Endothelial cell of umbilical vein (primary cell): Measurements from ENCODE around the gene SLC19A1. TPM values are rescaled to one million over a fixed set of nuclear protein-coding genes. Genes with fewer than 3 reads are reported as not detected.

ENCODE experiments used
- BruUV-seq: library from RNA; stranded (reverse); fragments of 400-500 nt; replicated peaks from 2 replicates; lab custom pipeline; 2021; lab: Mats Ljungman, UMichigan
- CTCF ChIA-PET: fragments of 300-600, 350-600 bp; sonication (Branson Sonifier 250); formaldehyde crosslinking; loops from one replicate; lab custom pipeline; 2021; ENCODE audit warnings: antibody characterized with exemption, inconsistent platforms; lab: Charles Lee
- POLR2A ChIA-PET: fragments of 300-600, 350-600 bp; sonication (Branson Sonifier 250); formaldehyde crosslinking; loops from one replicate; lab custom pipeline; 2021; ENCODE audit warnings: antibody characterized with exemption, inconsistent platforms; lab: Charles Lee
- DNase-seq: peaks from one replicate; pipeline ENCODE4 v3.0.0-alpha.2; 2011; ENCODE audit warnings: low read depth, low spot score
- FAIRE-seq: peaks from 2 replicates; lab custom pipeline; 2011; peaks lifted over from hg19 to GRCh38; lab: Jason Lieb, UNC
- H2AFZ ChIP-seq: 2 replicates; pipeline ENCODE4 v1.6.0; 2012; ENCODE audit warnings: low read depth, low read length, control low read depth, inconsistent platforms
- H3K27ac ChIP-seq: 2 replicates; pipeline ENCODE4 v1.5.1; 2011; ENCODE audit warnings: low read depth, mild to moderate bottlenecking, control low read depth, low read length, moderate library complexity; ENCODE audit not compliant: insufficient read depth
- H3K27me3 ChIP-seq, 2 experiments: 2 replicates each; pipeline versions ENCODE4 v1.6.0 to v1.6.1; 2011; ENCODE audit warnings: low read length in 2 of 2, mixed read lengths in 1 of 2; ENCODE audit not compliant: control insufficient read depth in 2 of 2, insufficient read depth in 2 of 2
- H3K36me3 ChIP-seq, 2 experiments: 2 replicates in 1 of 2; 3 replicates in 1 of 2; pipeline ENCODE4 v1.5.1; 2011; ENCODE audit warnings: low read length in 2 of 2, mild to moderate bottlenecking in 1 of 2, moderate library complexity in 1 of 2; ENCODE audit not compliant: control insufficient read depth in 2 of 2, insufficient read depth in 2 of 2; ENCODE audit errors: extremely low read depth in 1 of 2
- H3K4me1 ChIP-seq: 3 replicates; pipeline ENCODE4 v1.5.1; 2011; ENCODE audit warnings: mild to moderate bottlenecking, low read length; ENCODE audit not compliant: control insufficient read depth, insufficient read depth; ENCODE audit errors: extremely low read depth
- H3K4me2 ChIP-seq: 2 replicates; pipeline ENCODE4 v1.6.1; 2011; ENCODE audit warnings: low read length, control low read depth, mixed read lengths; ENCODE audit not compliant: insufficient read depth
- H3K4me3 ChIP-seq, 3 experiments: fragments of 200-600 bp in 1 of 3; sonication (generic), shearing (Covaris generic) in 1 of 3; replicated peaks in 1 of 3; 2 replicates each; pipeline ENCODE4 v1.5.1; 2011 to 2016; ENCODE audit warnings: control low read depth in 3 of 3, low read length in 3 of 3, mild to moderate bottlenecking in 2 of 3, inconsistent platforms in 1 of 3, low read depth in 1 of 3, moderate library complexity in 1 of 3; ENCODE audit not compliant: insufficient read depth in 1 of 3
- H3K79me2 ChIP-seq: 2 replicates; pipeline ENCODE4 v1.6.0; 2012; ENCODE audit warnings: low read length, inconsistent platforms; ENCODE audit not compliant: control insufficient read depth, insufficient read depth
- H3K9ac ChIP-seq: replicated peaks from 2 replicates; pipeline ENCODE3; 2011; ENCODE audit warnings: low read length, control low read depth; ENCODE audit not compliant: insufficient read depth; ENCODE audit errors: extremely low read depth
- H3K9me1 ChIP-seq: replicated peaks from 3 replicates; pipeline ENCODE4 v1.6.0; 2011; ENCODE audit warnings: mild to moderate bottlenecking, low read length; ENCODE audit not compliant: control insufficient read depth, insufficient read depth; ENCODE audit errors: extremely low read depth
- H3K9me3 ChIP-seq: replicated peaks from 2 replicates; pipeline ENCODE4 v1.5.1; 2012; ENCODE audit warnings: low read length, inconsistent platforms; ENCODE audit not compliant: control insufficient read depth, insufficient read depth
- H4K20me1 ChIP-seq: replicated peaks from 2 replicates; pipeline ENCODE3; 2011; ENCODE audit warnings: mild to moderate bottlenecking, low read length; ENCODE audit not compliant: control insufficient read depth, insufficient read depth; ENCODE audit errors: extremely low read depth
- CTCF ChIP-seq, 2 donors: IDR thresholded peaks; 1 replicate in 1 of 2; 2 replicates in 1 of 2; pipeline ENCODE4 v1.5.1; 2011; ENCODE audit warnings: low read length in 2 of 2, mild to moderate bottlenecking in 2 of 2, moderate library complexity in 2 of 2, control low read depth in 1 of 2, inconsistent platforms in 1 of 2, low read depth in 1 of 2; ENCODE audit not compliant: insufficient read depth in 1 of 2; ENCODE audit errors: extremely low read depth in 1 of 2
- EZH2 ChIP-seq: IDR thresholded peaks from 2 replicates; pipeline ENCODE4 v1.6.1; 2012; ENCODE audit warnings: borderline replicate concordance, low read depth, mild to moderate bottlenecking, moderate library complexity, low read length, inconsistent platforms; ENCODE audit not compliant: severe bottlenecking
- FOS ChIP-seq: IDR thresholded peaks from 2 replicates; pipeline ENCODE4 v1.6.1; 2011; ENCODE audit warnings: mild to moderate bottlenecking, low read length, moderate library complexity, borderline replicate concordance; ENCODE audit not compliant: insufficient read depth
- GATA2 ChIP-seq: IDR thresholded peaks from 2 replicates; pipeline ENCODE4 v1.7.0; 2011; ENCODE audit warnings: low read depth, mild to moderate bottlenecking, moderate library complexity, mixed read lengths, low read length; ENCODE audit not compliant: insufficient read length, insufficient read depth
- JUN ChIP-seq: IDR thresholded peaks from 2 replicates; pipeline ENCODE4 v1.6.1; 2011; ENCODE audit warnings: borderline replicate concordance, low read depth; ENCODE audit not compliant: insufficient read length, insufficient read depth
- MAX ChIP-seq: IDR thresholded peaks from 2 replicates; pipeline ENCODE4 v1.6.1; 2011; ENCODE audit not compliant: insufficient read depth, insufficient read length
- MYC ChIP-seq: IDR thresholded peaks from one replicate; pipeline ENCODE4 v1.6.1; 2011; ENCODE audit warnings: mild to moderate bottlenecking, low read depth, low read length
- POLR2A ChIP-seq: IDR thresholded peaks from 2 replicates; pipeline ENCODE4 v1.6.1; 2012; ENCODE audit warnings: low read depth, mild to moderate bottlenecking, control low read depth, low read length
- POLR2AphosphoS5 ChIP-seq: IDR thresholded peaks from 2 replicates; pipeline ENCODE4 v1.6.1; 2012; ENCODE audit warnings: low read depth, mild to moderate bottlenecking, control low read depth, low read length, moderate library complexity; ENCODE audit not compliant: insufficient read depth
- dilution Hi-C: fragments of 300-500 bp; cut with MboI; formaldehyde crosslinking; loops from one replicate; pipeline ENCODE4 v1.15.0; 2019; ENCODE audit warnings: low sequenced_read_pairs; ENCODE audit not compliant: extremely low pct_ligation_motif_present
- intact Hi-C: fragments of 100-400 bp; cut with micrococcal nuclease; formaldehyde crosslinking; loops from one replicate; pipeline ENCODE4 v1.10.0; 2022
- polyA plus RNA-seq, 4 experiments: library from polyadenylated mRNA; depleted of rRNA in 3 of 4; stranded (reverse) in 3 of 4; unstranded in 1 of 4; fragments of >200 nt; gene quantifications; 2 replicates each; pipeline versions ENCODE4 v1.2.1 to v1.2.3, GENCODE V29; 2011 to 2012; ENCODE audit warnings: missing spikeins in 1 of 4
- total RNA-seq: library from RNA; stranded (reverse); gene quantifications from 2 replicates; pipeline ENCODE4 v1.2.3, GENCODE V29; 2021

Gene SLC19A1
- total and polyA plus RNA-seq, 2 donors (not counting 3 experiments of a cell fraction or from before 2014, with no cell fraction given) = 36.3 to 54.6 TPM

GRCh38 chr21:45523411-45524101 lies 18.7 kb downstream of the SLC19A1 start:
- no peaks in the 10 kb centered on the region for H4K20me1 ChIP-seq
- H3K4me2 ChIP-seq = no peak overlapping the region
- dilution Hi-C loops (no loop called here), intact Hi-C loops (no loop called here)
- no TSS peak for BruUV-seq
- no peak overlapping the region for H2AFZ ChIP-seq
- CTCF ChIA-PET = no interaction called here
- H3K36me3 ChIP-seq = peaks cover 0 to 10% of the 10 kb centered on the region in 2 experiments
- H3K9me1 ChIP-seq = no peaks in the 10 kb centered on the region
- H3K27me3 ChIP-seq = no peaks in the 10 kb centered on the region
- peaks cover 14% of the 10 kb centered on the region for H3K79me2 ChIP-seq
- H3K4me1 ChIP-seq = peaks cover 7% of the 10 kb centered on the region
- DNase-seq (no peak), FAIRE-seq (no peak)
- no peak overlapping the region for H3K27ac ChIP-seq
- POLR2A ChIA-PET = no interaction called here
- TF ChIP-seq MYC = no peak
- TF ChIP-seq JUN = no peak
- no peak for TF ChIP-seq POLR2A
- TF ChIP-seq EZH2 = no peak
- TF ChIP-seq FOS = no peak
- no peak for TF ChIP-seq POLR2AphosphoS5
- no peak for TF ChIP-seq CTCF (IDR thresholded peaks at IDR 0.05; ENCODE audit: extremely low read depth in 1 of 2, insufficient read depth in 1 of 2, low read depth in 1 of 2, low read length in 2 of 2)
- no peak for TF ChIP-seq MAX
- no peak for TF ChIP-seq GATA2
- H3K9ac ChIP-seq = no peak overlapping the region
- no peaks in the 10 kb centered on the region for H3K9me3 ChIP-seq
- no peak overlapping the region for H3K4me3 ChIP-seq
